Kasumi-1 (cell line): ENCODE measurements around the gene SLCO4A1.

Source experiments
- DNase-seq, 2 experiments: peaks; one replicate each; lab custom pipeline; 2025; lab: John Stamatoyannopoulos, UW

Gene SLCO4A1

DNA sequence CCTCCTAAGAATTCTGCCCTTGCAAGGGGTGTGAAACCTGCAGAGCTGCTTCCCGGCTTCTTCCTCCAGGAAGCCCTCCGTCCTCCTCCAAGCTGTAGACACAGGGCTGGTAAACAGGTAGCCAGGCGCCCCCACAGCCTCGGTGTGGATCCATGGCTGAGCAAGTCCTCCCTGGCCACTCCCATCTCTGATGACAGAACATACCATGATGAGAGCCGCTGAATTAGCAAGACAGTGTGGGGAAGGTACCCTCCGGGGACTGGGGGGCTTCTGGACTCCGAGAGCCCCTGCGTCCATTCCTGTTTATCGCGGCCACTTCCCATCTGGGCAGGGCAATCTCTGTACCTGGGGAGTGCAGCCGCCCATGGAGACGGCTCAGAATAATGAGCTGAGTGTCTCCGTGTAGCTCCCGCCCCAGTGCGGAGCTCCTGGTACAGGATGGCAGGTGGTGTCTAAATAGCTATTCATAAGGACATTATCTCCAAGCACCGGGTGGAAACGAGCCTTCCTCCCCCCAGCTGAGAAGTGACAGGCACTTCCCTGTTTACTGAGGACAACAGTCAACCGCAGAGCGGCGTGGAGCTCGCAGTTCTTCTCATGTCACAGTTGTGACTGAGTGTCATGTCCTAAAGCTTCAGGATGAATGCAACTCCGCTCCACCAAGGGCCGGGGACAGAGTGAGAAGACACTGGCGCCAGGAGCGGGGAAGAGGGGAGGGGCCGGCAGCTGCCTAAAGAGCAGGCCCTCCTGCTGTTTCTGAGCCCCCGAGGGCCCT is 43.7 kb downstream of the SLCO4A1 start:
- peak; percentile 94 to 96 for DNase-seq

GRCh38 chr20:62686869-62687830 is 44.8 kb downstream of the SLCO4A1 start:
- DNase-seq = no peak

DNA sequence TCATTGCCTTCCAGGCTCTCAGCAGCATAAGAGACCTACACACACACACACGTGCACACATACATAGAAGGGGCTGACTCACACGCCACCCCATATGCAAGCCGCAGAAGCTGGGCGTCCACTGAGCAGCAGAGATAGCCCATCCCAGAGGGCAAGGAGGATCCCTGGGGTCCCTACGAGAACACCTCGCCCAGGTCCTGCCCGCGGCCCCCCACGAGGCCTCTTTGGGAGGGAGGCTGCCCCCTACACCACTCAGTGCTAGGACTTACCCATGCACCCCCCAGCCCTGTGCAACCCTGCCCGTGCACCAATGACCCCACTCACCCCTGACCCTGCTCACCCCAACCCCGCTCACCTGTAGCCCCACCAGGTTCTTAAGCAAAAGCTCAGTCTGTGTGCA is 45.8 kb downstream of the SLCO4A1 start:
- no peak for DNase-seq

- peak; percentile 14 to 23 for DNase-seq
These were observed 46.7 kb downstream of the SLCO4A1 start for GRCh38 chr20:62688855-62689460.

GRCh38 chr20:62689861-62690260 is 47.6 kb downstream of the SLCO4A1 start:
- no peak for DNase-seq

GRCh38 chr20:62690261-62690820 is 48.0 kb downstream of the SLCO4A1 start:
- no peak for DNase-seq

DNA sequence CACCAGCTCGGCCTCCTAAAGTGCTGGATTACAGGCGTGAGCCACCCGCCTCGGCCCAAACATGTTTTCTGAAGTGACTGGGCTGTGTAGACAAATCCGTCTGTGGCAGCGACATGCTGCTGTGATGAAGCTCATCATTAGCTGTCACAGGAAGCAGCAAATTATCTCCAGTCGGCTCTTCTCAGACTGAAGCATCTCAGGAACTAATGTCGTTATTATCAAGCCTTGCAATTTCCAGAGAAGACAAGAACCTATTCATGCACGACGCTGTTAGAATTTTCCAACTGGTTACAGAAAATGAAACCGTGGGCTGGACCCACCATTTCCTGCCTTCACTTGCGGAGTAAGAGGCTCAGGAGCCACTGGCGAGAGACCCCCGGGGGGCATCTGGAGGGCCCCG is 49.2 kb downstream of the SLCO4A1 start:
- no peak for DNase-seq

GRCh38 chr20:62692176-62692575 is 49.9 kb downstream of the SLCO4A1 start:
- DNase-seq = no peak

GRCh38 chr20:62692801-62693523 is 50.7 kb downstream of the SLCO4A1 start:
- DNase-seq = no peak

DNA sequence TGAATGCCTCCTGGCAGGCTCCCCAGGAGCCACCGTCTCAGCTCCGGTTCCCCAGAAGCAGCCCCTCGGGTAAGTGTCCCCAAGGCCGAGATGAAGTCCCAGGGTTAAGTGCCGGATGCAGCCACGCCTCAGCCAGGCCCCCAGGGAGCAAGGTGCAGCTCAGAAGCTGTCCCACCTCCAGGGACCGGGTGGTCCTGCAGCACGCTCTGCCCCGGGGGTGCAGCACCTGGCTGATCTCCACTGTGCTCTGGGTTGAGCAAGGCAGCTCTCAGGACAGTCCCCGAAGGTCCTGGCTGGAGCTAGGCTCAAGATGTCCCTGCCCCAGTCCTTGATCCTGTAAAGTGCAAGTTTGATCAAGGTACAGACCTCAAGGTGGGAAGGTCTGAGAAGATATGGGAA is 51.2 kb downstream of the SLCO4A1 start:
- no peak for DNase-seq

DNA sequence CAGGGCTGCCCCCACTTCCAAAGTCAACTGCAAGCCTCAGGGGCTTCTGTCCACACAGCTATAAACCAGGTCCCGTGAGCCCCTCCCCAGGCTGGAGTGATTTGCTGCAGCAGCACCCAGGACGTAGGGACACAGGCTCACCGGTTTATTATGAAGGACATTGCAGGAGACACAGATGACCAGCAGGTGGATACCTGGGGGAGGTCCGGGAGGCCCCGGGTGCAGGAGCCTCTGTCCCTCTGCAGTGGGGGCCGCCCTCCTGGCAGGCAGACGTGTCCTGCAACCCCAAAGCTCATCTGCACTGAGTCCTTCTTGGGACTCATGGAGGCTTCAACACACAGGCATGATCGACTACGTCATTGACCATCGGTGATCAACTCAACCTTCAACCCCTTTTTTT is 51.8 kb downstream of the SLCO4A1 start:
- no peak for DNase-seq

GRCh38 chr20:62694868-62695267 is 52.6 kb downstream of the SLCO4A1 start:
- DNase-seq = no peak

GRCh38 chr20:62695448-62696414 is 53.4 kb downstream of the SLCO4A1 start:
- no peak for DNase-seq

DNA sequence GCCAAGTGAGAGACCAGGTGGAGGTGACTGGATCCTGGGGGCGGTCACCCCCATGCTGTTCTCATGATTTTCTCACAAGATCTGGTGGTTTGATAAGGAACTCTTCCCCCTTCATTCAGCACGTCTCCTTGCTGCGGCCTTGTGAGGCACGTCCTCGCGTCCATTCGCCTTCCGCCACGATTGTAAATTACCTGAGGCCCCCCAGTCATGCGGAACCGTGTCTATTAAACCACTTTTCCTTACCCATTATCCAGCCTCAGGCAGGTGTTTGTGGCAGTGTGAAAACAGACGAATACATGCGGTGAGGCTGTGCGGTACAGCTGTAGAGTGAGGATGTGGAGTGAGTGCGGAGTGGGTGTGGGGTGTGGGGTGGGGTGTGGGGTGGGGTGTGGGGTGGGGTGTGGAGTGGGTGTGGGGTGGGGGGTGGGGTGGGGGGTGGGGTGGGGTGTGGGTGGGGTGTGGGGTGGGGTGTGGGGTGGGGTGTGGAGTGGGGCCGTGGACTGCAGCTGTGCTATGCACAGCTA is 54.2 kb downstream of the SLCO4A1 start:
- no peak for DNase-seq

DNA sequence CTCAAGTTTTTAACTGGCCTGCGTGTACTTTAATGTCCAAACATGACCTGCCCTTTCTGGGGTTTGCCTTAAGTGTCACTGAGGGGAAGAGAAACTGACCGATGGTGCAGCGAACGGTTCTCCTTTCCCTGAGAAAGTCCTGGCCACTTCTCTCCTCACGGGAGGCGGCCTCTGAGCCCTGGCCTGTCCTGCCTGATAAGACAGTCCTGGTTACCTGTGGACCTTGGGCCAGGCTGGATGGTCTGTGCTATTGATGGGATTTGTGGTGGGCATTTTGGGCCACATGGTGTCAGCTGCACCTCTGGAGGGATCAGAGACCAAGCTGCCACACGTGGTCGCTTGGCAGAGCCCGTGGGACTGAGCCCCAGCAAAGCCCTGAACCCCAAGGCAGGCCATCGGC is 54.7 kb downstream of the SLCO4A1 start:
- no peak for DNase-seq

DNA sequence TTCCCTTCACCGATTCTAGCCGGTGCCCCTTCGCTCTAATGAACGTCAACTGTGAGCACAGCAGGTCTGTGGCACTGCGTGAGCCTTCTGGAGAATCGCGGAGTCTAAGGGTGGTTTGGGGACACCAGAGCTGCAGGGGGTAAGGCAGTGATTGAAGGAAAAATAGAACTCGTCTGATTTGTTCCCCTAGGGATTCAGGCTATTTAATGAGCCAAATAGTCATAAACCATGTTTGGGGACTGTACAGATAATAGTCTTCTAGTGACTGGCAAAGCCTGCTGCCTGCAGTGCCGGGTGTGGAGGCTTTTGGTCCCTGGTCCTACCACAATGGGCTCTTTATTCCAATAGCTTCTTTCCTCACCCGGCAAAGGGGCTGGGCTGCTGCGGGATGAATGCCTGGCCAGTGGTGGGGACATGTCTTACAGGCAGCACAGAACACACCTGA is 55.2 kb downstream of the SLCO4A1 start:
- DNase-seq = no peak

GRCh38 chr20:62698231-62698630 is 55.9 kb downstream of the SLCO4A1 start:
- DNase-seq = no peak

GRCh38 chr20:62699296-62699695 is 57.0 kb downstream of the SLCO4A1 start:
- DNase-seq = no peak

- DNase-seq = no peak
These were observed 57.4 kb downstream of the SLCO4A1 start for GRCh38 chr20:62699741-62700140.
